Measurements from ENCODE around the gene HIVEP3. TPM values are rescaled to one million over a fixed set of nuclear protein-coding genes. Genes with fewer than 3 reads are reported as not detected.

The HIVEP3 gene
- total and polyA plus RNA-seq, 4 donors = 7.0 to 14.7 (median 8.8) TPM

DNA sequence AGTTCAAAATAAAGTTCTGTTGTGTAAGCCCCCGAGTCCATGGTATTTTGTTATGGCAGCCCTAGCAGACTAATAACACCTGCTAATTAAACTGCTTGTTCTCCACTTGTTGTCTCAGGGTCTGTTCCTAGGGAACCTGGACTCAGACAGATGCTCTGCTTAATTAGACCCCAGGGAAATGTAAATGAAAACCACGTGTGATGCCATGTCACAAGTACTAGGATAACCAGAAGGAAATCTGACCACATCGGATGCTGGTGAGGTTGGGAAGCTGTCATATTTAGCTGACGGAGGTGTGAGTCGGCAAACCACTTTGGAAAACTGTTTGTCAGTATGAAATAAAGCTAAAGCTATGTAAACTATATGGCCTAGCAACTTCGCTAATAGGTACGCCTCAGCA, 453.8 kb downstream of the HIVEP3 start:
- no peak for DNase-seq
- Histone ChIP-seq H3K9ac (ENCODE audit: insufficient read depth in 1 of 2, low read length in 2 of 2) (no peak overlapping the region), H3K4me3 (no peak overlapping the region), H3K36me3 (ENCODE audit: control insufficient read depth in 4 of 4, insufficient read depth in 4 of 4, low read length in 4 of 4) (no peaks in the 10 kb centered on the region), H3K4me1 (ENCODE audit: control insufficient read depth in 5 of 5, insufficient read depth in 5 of 5, low read length in 5 of 5) (peaks cover 0 to 6% (median 0%) of the 10 kb centered on the region in 5 donors), H3K9me3 (ENCODE audit: control insufficient read depth in 4 of 4, insufficient read depth in 3 of 4, low read length in 3 of 4) (no peaks in the 10 kb centered on the region), H3K27ac (ENCODE audit: low read depth in 1 of 2, low read length in 1 of 2) (no peak overlapping the region), H3K27me3 (ENCODE audit: control insufficient read depth in 3 of 3, insufficient read depth in 3 of 3, low read length in 2 of 3) (no peaks in the 10 kb centered on the region)
- ATAC-seq (ENCODE audit: insufficient read depth, low FRiP score) = no peak
- WGBS, 2 donors = 91 to 92% methylated on average over 7 of the region's 7 CpGs
- TF ChIP-seq, protein P1, sequence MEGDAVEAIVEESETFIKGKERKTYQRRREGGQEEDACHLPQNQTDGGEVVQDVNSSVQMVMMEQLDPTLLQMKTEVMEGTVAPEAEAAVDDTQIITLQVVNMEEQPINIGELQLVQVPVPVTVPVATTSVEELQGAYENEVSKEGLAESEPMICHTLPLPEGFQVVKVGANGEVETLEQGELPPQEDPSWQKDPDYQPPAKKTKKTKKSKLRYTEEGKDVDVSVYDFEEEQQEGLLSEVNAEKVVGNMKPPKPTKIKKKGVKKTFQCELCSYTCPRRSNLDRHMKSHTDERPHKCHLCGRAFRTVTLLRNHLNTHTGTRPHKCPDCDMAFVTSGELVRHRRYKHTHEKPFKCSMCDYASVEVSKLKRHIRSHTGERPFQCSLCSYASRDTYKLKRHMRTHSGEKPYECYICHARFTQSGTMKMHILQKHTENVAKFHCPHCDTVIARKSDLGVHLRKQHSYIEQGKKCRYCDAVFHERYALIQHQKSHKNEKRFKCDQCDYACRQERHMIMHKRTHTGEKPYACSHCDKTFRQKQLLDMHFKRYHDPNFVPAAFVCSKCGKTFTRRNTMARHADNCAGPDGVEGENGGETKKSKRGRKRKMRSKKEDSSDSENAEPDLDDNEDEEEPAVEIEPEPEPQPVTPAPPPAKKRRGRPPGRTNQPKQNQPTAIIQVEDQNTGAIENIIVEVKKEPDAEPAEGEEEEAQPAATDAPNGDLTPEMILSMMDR (IDR thresholded peaks at IDR 0.05; ENCODE audit: control extremely low read depth, extremely low read depth) = no peak

DNA sequence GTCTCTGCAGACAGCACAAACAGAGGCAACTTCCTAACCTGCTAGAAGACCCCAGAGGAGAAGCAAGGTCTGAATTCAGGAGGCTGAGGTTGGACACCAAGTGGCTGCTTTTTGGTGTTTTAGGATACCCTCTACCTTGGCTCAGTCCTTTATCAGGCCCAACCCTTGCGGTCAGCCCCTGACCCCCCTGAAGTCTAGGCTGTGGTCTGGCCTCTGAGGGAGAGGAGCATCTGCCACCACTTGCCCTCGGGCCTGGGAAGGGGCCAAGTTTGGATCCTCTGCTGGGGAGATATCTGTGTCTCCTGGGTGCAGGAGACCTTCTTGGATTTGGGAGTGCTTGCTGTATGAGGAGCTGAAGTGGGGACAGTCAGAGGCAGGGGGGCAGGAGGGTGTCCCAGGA, 455.2 kb downstream of the HIVEP3 start:
- Histone ChIP-seq H3K4me1 (ENCODE audit: control insufficient read depth in 5 of 5, insufficient read depth in 5 of 5, low read length in 5 of 5) (peaks cover 0 to 6% (median 0%) of the 10 kb centered on the region in 5 donors), H3K9ac (ENCODE audit: insufficient read depth in 1 of 2, low read length in 2 of 2) (no peak overlapping the region), H3K27me3 (ENCODE audit: control insufficient read depth in 3 of 3, insufficient read depth in 3 of 3, low read length in 2 of 3) (no peaks in the 10 kb centered on the region), H3K4me3 (no peak overlapping the region), H3K36me3 (ENCODE audit: control insufficient read depth in 4 of 4, insufficient read depth in 4 of 4, low read length in 4 of 4) (no peaks in the 10 kb centered on the region), H3K9me3 (ENCODE audit: control insufficient read depth in 4 of 4, insufficient read depth in 3 of 4, low read length in 3 of 4) (no peaks in the 10 kb centered on the region), H3K27ac (ENCODE audit: low read depth in 1 of 2, low read length in 1 of 2) (no peak overlapping the region)
- WGBS, 2 donors = 89 to 94% methylated on average over 2 of the region's 2 CpGs
- DNase-seq (no peak), ATAC-seq (ENCODE audit: insufficient read depth, low FRiP score) (no peak)
- TF ChIP-seq, protein P1 (IDR thresholded peaks at IDR 0.05; ENCODE audit: control extremely low read depth, extremely low read depth) = no peak

- TF ChIP-seq, protein P1 (IDR thresholded peaks at IDR 0.05; ENCODE audit: control extremely low read depth, extremely low read depth) = no peak
- no peaks in the 10 kb centered on the region for H3K27me3 ChIP-seq (ENCODE audit: control insufficient read depth in 3 of 3, insufficient read depth in 3 of 3, low read length in 2 of 3)
- no peak for ATAC-seq (ENCODE audit: insufficient read depth, low FRiP score)
Observed at GRCh38 chr1:41462680-41463004, 456.1 kb downstream of the HIVEP3 start.

More at GRCh38 chr1:41462680-41463004, 456.1 kb downstream of the HIVEP3 start:
- H3K9ac ChIP-seq (ENCODE audit: insufficient read depth in 1 of 2, low read length in 2 of 2) = no peak overlapping the region
- H3K9me3 ChIP-seq (ENCODE audit: control insufficient read depth in 4 of 4, insufficient read depth in 3 of 4, low read length in 3 of 4) = no peaks in the 10 kb centered on the region
- no peaks in the 10 kb centered on the region for H3K36me3 ChIP-seq (ENCODE audit: control insufficient read depth in 4 of 4, insufficient read depth in 4 of 4, low read length in 4 of 4)
- H3K4me3 ChIP-seq = no peak overlapping the region
- DNase-seq = no peak
- H3K4me1 ChIP-seq (ENCODE audit: control insufficient read depth in 5 of 5, insufficient read depth in 5 of 5, low read length in 5 of 5) = peaks cover 0 to 6% (median 0%) of the 10 kb centered on the region in 5 donors
- H3K27ac ChIP-seq (ENCODE audit: low read depth in 1 of 2, low read length in 1 of 2) = no peak overlapping the region
- 95 to 98% methylated on average over 2 of the region's 2 CpGs for WGBS, 2 donors
